PFSK-1 (cell line): ENCODE data around the gene SLC7A6OS.

Experiments
- POLR2AphosphoS5 ChIP-seq: IDR thresholded peaks from 2 replicates; pipeline ENCODE4 v1.6.1; 2012; ENCODE audit warnings: low read depth, mild to moderate bottlenecking, control low read depth, low read length, moderate library complexity
- TAF1 ChIP-seq: IDR thresholded peaks from 2 replicates; pipeline ENCODE4 v1.6.1; 2012; ENCODE audit warnings: low read length, control low read depth, borderline replicate concordance; ENCODE audit not compliant: insufficient read depth
- TF ChIP-seq, protein P1 (sequence below), 2 experiments: IDR thresholded peaks; 2 replicates each; pipeline versions ENCODE4 v1.6.1 to v1.8.0; 2011 to 2012; ENCODE audit warnings: low read depth in 2 of 2, low read length in 2 of 2, control low read depth in 1 of 2, inconsistent platforms in 1 of 2, mild to moderate bottlenecking in 1 of 2, moderate library complexity in 1 of 2; ENCODE audit not compliant: insufficient read depth in 1 of 2

DNA sequence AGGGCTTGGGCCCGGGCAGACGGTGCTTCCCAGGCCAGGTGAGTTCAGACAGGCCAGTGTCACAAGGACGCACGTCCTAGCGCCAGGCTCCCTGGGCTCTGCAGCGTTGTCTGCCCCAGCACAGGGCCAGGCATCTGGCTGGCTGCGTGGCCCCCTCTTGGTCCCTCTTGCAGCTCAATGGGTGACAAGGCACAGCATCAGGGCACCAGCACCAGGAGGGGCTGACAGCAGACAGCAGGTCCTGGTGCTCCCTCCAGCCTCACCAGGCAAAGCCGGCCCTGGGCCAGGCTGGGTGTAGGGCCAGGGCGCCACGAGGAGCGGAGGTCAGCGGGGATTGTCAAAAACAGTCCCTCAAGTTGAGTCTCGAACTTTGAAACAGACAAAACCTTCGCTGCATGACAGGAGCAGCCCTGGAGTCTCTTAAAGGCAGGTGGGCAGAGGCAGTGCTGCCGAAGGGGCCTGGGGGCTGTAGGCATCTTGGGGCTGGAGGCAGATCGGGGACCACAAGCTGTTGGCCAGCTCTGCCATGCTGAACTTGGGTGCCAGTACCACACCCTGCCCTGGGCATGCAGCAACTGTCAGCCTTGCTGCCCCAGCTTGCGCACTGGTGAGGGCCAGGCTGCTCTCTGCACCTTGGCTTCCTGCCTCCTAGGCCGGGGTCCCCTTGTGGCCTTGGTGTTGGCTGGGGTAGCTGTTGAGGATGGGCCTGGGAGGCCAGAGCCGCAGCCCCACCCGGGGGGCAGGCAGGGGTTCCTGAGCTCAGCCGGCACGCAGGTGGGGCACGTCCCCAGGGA lies 48.8 kb upstream of the SLC7A6OS start:
- TF ChIP-seq POLR2AphosphoS5 (no peak), TAF1 (no peak)
- TF ChIP-seq, protein P1, sequence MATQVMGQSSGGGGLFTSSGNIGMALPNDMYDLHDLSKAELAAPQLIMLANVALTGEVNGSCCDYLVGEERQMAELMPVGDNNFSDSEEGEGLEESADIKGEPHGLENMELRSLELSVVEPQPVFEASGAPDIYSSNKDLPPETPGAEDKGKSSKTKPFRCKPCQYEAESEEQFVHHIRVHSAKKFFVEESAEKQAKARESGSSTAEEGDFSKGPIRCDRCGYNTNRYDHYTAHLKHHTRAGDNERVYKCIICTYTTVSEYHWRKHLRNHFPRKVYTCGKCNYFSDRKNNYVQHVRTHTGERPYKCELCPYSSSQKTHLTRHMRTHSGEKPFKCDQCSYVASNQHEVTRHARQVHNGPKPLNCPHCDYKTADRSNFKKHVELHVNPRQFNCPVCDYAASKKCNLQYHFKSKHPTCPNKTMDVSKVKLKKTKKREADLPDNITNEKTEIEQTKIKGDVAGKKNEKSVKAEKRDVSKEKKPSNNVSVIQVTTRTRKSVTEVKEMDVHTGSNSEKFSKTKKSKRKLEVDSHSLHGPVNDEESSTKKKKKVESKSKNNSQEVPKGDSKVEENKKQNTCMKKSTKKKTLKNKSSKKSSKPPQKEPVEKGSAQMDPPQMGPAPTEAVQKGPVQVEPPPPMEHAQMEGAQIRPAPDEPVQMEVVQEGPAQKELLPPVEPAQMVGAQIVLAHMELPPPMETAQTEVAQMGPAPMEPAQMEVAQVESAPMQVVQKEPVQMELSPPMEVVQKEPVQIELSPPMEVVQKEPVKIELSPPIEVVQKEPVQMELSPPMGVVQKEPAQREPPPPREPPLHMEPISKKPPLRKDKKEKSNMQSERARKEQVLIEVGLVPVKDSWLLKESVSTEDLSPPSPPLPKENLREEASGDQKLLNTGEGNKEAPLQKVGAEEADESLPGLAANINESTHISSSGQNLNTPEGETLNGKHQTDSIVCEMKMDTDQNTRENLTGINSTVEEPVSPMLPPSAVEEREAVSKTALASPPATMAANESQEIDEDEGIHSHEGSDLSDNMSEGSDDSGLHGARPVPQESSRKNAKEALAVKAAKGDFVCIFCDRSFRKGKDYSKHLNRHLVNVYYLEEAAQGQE (IDR thresholded peaks at IDR 0.05; ENCODE audit: insufficient read depth in 1 of 2, low read depth in 2 of 2, low read length in 2 of 2): no peak
